ENCODE measurements around the gene GBP7. TPM values are rescaled to one million over a fixed set of nuclear protein-coding genes. Genes with fewer than 3 reads are reported as not detected.

Gene GBP7
- polyA plus RNA-seq, 3 donors = not detected

DNA sequence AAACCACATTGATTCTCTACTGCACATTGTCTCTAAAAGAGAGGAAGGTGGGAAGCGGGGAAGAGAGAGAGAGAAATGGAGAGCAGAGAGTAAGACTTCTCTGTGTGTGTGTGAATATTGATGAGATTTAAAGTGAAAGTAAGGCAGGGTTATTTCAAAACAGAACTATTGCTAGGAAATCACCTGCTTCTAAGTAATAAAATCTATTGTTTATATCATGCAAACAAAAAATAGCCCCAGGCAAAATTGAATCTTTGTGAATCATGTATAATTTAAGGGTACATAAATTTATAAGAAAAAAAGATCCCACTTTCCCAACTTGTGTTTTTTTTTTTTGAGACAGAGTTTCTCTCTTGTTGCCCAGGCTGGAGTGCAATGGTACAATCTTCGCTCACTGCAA is 1.2 kb upstream of the GBP7 start:
- H3K4me1 Mint-ChIP-seq = no peaks in the 10 kb centered on the region
- H3K9ac ChIP-seq (ENCODE audit: insufficient read depth, low read length, poor library complexity, severe bottlenecking) = no peak overlapping the region
- H3K9me3 Mint-ChIP-seq = peaks cover 0 to 3% (median 0%) of the 10 kb centered on the region in 7 donors
- H3K79me2 ChIP-seq (ENCODE audit: insufficient read depth, low read length) = no peaks in the 10 kb centered on the region
- no peaks in the 10 kb centered on the region for H3K36me3 ChIP-seq (replicated peaks in 1 of 2; ENCODE audit: control insufficient read depth in 1 of 2, insufficient read depth in 2 of 2, low read length in 2 of 2)
- TF ChIP-seq, protein P1, sequence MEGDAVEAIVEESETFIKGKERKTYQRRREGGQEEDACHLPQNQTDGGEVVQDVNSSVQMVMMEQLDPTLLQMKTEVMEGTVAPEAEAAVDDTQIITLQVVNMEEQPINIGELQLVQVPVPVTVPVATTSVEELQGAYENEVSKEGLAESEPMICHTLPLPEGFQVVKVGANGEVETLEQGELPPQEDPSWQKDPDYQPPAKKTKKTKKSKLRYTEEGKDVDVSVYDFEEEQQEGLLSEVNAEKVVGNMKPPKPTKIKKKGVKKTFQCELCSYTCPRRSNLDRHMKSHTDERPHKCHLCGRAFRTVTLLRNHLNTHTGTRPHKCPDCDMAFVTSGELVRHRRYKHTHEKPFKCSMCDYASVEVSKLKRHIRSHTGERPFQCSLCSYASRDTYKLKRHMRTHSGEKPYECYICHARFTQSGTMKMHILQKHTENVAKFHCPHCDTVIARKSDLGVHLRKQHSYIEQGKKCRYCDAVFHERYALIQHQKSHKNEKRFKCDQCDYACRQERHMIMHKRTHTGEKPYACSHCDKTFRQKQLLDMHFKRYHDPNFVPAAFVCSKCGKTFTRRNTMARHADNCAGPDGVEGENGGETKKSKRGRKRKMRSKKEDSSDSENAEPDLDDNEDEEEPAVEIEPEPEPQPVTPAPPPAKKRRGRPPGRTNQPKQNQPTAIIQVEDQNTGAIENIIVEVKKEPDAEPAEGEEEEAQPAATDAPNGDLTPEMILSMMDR (IDR thresholded peaks at IDR 0.05) = no peak
- H3K9me3 ChIP-seq (replicated peaks in 1 of 2; ENCODE audit: control insufficient read depth in 1 of 2, insufficient read depth in 1 of 2, low read length in 2 of 2) = no peaks in the 10 kb centered on the region
- no peak overlapping the region for H3K27ac Mint-ChIP-seq
- no CpG with 5 or more reads among the region's 2 CpGs for WGBS (ENCODE audit: insufficient coverage)
- no peaks in the 10 kb centered on the region for H3K4me1 ChIP-seq (ENCODE audit: control insufficient read depth in 1 of 2, insufficient read depth in 2 of 2, low read length in 2 of 2)
- H3K27ac ChIP-seq (ENCODE audit: low read depth in 1 of 2, low read length in 2 of 2) = no peak overlapping the region
- H3K4me3 Mint-ChIP-seq = no peak overlapping the region
- DNase-seq = no peak
- no peak overlapping the region for H2AFZ ChIP-seq (ENCODE audit: insufficient read depth, low read depth, low read length, poor library complexity, severe bottlenecking)
- H3K27me3 Mint-ChIP-seq (ENCODE audit: low read depth in 3 of 3) = no peaks in the 10 kb centered on the region
- no peaks in the 10 kb centered on the region for H4K20me1 ChIP-seq (ENCODE audit: insufficient read depth, low read length)
- no peak overlapping the region for H3K4me3 ChIP-seq (replicated peaks in 1 of 3; ENCODE audit: low read depth in 2 of 3, low read length in 3 of 3)
- H3K4me2 ChIP-seq (replicated peaks; ENCODE audit: extremely low read depth, low read length, poor library complexity, severe bottlenecking) = no peak overlapping the region
- H3K36me3 Mint-ChIP-seq = peaks cover 3 to 8% of the 10 kb centered on the region in 2 donors
- intact Hi-C loops (cut with micrococcal nuclease) = no loop called here
- no peaks in the 10 kb centered on the region for H3K27me3 ChIP-seq (ENCODE audit: control insufficient read depth in 2 of 2, insufficient read depth in 2 of 2, low read length in 2 of 2)

DNA sequence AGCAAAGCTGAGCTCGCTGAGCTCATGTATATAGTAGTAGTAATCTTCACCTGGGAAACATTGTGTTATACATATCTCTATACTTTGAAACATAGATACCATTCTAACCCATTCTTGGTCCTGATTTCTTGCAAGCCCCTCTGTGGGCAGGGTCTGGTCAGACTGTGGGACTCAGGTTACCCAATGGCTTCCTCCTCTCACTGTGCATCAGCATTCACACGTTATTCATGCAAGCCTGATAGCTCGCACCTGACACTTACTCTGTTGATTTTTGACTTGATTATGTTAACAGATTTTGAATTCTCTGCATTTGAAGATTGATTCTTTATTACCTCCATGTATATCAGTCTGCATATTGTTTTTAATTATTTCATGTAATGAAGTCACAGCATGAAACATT is 1.3 kb downstream of the GBP7 start:
- no peak overlapping the region for H3K4me3 ChIP-seq (replicated peaks in 1 of 3; ENCODE audit: low read depth in 2 of 3, low read length in 3 of 3)
- Mint-ChIP-seq H3K36me3 (no peaks in the 10 kb centered on the region), H3K9me3 (peaks cover 0 to 3% (median 0%) of the 10 kb centered on the region in 7 donors), H3K4me1 (peaks cover 8% of the 10 kb centered on the region), H3K27ac (peak overlapping the region in 1 of 7 donors; percentile 62), H3K4me3 (no peak overlapping the region), H3K27me3 (ENCODE audit: low read depth in 3 of 3) (peaks cover 0 to 3% (median 0%) of the 10 kb centered on the region in 3 donors)
- no CpG with 5 or more reads among the region's 3 CpGs for WGBS (ENCODE audit: insufficient coverage)
- no peaks in the 10 kb centered on the region for H3K79me2 ChIP-seq (ENCODE audit: insufficient read depth, low read length)
- H3K9me3 ChIP-seq (replicated peaks in 1 of 2; ENCODE audit: control insufficient read depth in 1 of 2, insufficient read depth in 1 of 2, low read length in 2 of 2) = no peaks in the 10 kb centered on the region
- no peaks in the 10 kb centered on the region for H3K27me3 ChIP-seq (ENCODE audit: control insufficient read depth in 2 of 2, insufficient read depth in 2 of 2, low read length in 2 of 2)
- peaks cover 3 to 8% of the 10 kb centered on the region in 2 donors for H3K4me1 ChIP-seq (ENCODE audit: control insufficient read depth in 1 of 2, insufficient read depth in 2 of 2, low read length in 2 of 2)
- no peaks in the 10 kb centered on the region for H4K20me1 ChIP-seq (ENCODE audit: insufficient read depth, low read length)
- H3K4me2 ChIP-seq (replicated peaks; ENCODE audit: extremely low read depth, low read length, poor library complexity, severe bottlenecking) = no peak overlapping the region
- no peak overlapping the region for H3K9ac ChIP-seq (ENCODE audit: insufficient read depth, low read length, poor library complexity, severe bottlenecking)
- H2AFZ ChIP-seq (ENCODE audit: insufficient read depth, low read depth, low read length, poor library complexity, severe bottlenecking) = no peak overlapping the region
- intact Hi-C loops (cut with micrococcal nuclease) = no loop called here
- no peak for DNase-seq
- no peaks in the 10 kb centered on the region for H3K36me3 ChIP-seq (replicated peaks in 1 of 2; ENCODE audit: control insufficient read depth in 1 of 2, insufficient read depth in 2 of 2, low read length in 2 of 2)
- TF ChIP-seq, protein P1 (IDR thresholded peaks at IDR 0.05) = no peak
- H3K27ac ChIP-seq (ENCODE audit: low read depth in 1 of 2, low read length in 2 of 2) = no peak overlapping the region
